WTC11 (cell line): Measurements from ENCODE around the gene NEMP2. TPM values are rescaled to one million over a fixed set of nuclear protein-coding genes. Genes with fewer than 3 reads are reported as not detected.
A peak's percentile ranks its signal among the peaks of the same experiment; 100 is the strongest.

ENCODE experiments used
- ATAC-seq: fragments of 200-7000 bp; cut with Tn5 transposase; 2 replicates; pipeline ENCODE4 v1.10.0; 2021; ENCODE audit warnings: mild to moderate bottlenecking, moderate library complexity
- CTCF ChIA-PET: fragments of 300-600 bp; sonication (Branson Sonifier 250); formaldehyde crosslinking; loops from one replicate; lab custom pipeline; 2021; ENCODE audit warnings: antibody characterized with exemption; lab: Charles Lee
- POLR2A ChIA-PET: fragments of 350-600 bp; sonication (Branson Sonifier 250); formaldehyde crosslinking; loops from one replicate; lab custom pipeline; 2021; ENCODE audit warnings: antibody characterized with exemption; lab: Charles Lee
- DNase-seq: peaks from one replicate; pipeline ENCODE4 v3.0.0; 2021; ENCODE audit warnings: low spot score
- H3K27ac Mint-ChIP-seq: 2 replicates; pipeline ENCODE4 v1.8.0; 2021; ENCODE audit warnings: mixed read lengths
- H3K27me3 Mint-ChIP-seq: 2 replicates; pipeline ENCODE4 v1.8.0; 2021; ENCODE audit warnings: low read depth, mild to moderate bottlenecking, moderate library complexity, mixed read lengths
- H3K36me3 Mint-ChIP-seq: 2 replicates; pipeline ENCODE4 v1.8.0; 2021; ENCODE audit warnings: mixed read lengths
- H3K4me1 Mint-ChIP-seq: 2 replicates; pipeline ENCODE4 v1.8.0; 2022; ENCODE audit warnings: mixed read lengths
- H3K4me3 Mint-ChIP-seq: 2 replicates; pipeline ENCODE4 v1.8.0; 2021; ENCODE audit warnings: mild to moderate bottlenecking, moderate library complexity, mixed read lengths
- H3K9me3 Mint-ChIP-seq: 2 replicates; pipeline ENCODE4 v1.8.0; 2021; ENCODE audit warnings: mixed read lengths
- AFF4 ChIP-seq: sonication (generic); formaldehyde crosslinking; IDR thresholded peaks from 2 replicates; pipeline ENCODE4 v1.8.1; 2023; ENCODE audit warnings: mild to moderate bottlenecking, missing genetic modification reagents, borderline replicate concordance
- ESRRA ChIP-seq: sonication (generic); formaldehyde crosslinking; IDR thresholded peaks from 2 replicates; pipeline ENCODE4 v1.8.1; 2022; ENCODE audit warnings: mild to moderate bottlenecking, missing genetic modification reagents, borderline replicate concordance
- JAZF1 ChIP-seq: fragments of 250-450 bp; sonication (Bioruptor Pico); IDR thresholded peaks from 2 replicates; pipeline ENCODE4 v1.9.0; 2021; ENCODE audit warnings: moderate library complexity, mild to moderate bottlenecking, inconsistent platforms
- NFATC4 ChIP-seq: fragments of 250-450 bp; sonication (Bioruptor Pico); IDR thresholded peaks from 2 replicates; pipeline ENCODE4 v1.9.0; 2021; ENCODE audit warnings: mild to moderate bottlenecking
- NR1H2 ChIP-seq: sonication (generic); formaldehyde crosslinking; IDR thresholded peaks from 2 replicates; pipeline ENCODE4 v1.9.0; 2021; ENCODE audit warnings: mild to moderate bottlenecking, moderate library complexity, missing genetic modification reagents
- NR2C2 ChIP-seq: sonication (generic); formaldehyde crosslinking; IDR thresholded peaks from 2 replicates; pipeline ENCODE4 v1.8.0; 2022; ENCODE audit warnings: mild to moderate bottlenecking, missing genetic modification reagents
- PRDM15 ChIP-seq: sonication (generic); formaldehyde crosslinking; IDR thresholded peaks from 2 replicates; pipeline ENCODE4 v1.8.0; 2022; ENCODE audit warnings: missing genetic modification reagents
- RORB ChIP-seq: fragments of 250-450 bp; sonication (Bioruptor Pico); IDR thresholded peaks from 2 replicates; pipeline ENCODE4 v1.9.0; 2021; ENCODE audit warnings: mild to moderate bottlenecking
- SP1 ChIP-seq: sonication (generic); formaldehyde crosslinking; conservative IDR thresholded peaks from 2 replicates; pipeline ENCODE4 v1.8.1; 2022; ENCODE audit warnings: missing genetic modification reagents
- ZBTB21 ChIP-seq: sonication (generic); formaldehyde crosslinking; IDR thresholded peaks from 2 replicates; pipeline ENCODE4 v1.8.1; 2023; ENCODE audit warnings: mild to moderate bottlenecking, missing genetic modification reagents, borderline replicate concordance
- ZNF423 ChIP-seq: fragments of 250-450 bp; sonication (Bioruptor Pico); IDR thresholded peaks from 2 replicates; pipeline ENCODE4 v2.1.2; 2022; ENCODE audit warnings: mild to moderate bottlenecking, moderate library complexity
- ZNF671 ChIP-seq: fragments of 250-450 bp; sonication (Bioruptor Pico); IDR thresholded peaks from 2 replicates; pipeline ENCODE4 v1.8.0; 2021; ENCODE audit warnings: mild to moderate bottlenecking
- ZSCAN18 ChIP-seq: fragments of 250-450 bp; sonication (Bioruptor Pico); IDR thresholded peaks from 2 replicates; pipeline ENCODE4 v2.1.2; 2022; ENCODE audit warnings: mild to moderate bottlenecking, moderate library complexity
- total RNA-seq: library from RNA; stranded (reverse); gene quantifications from 3 replicates; pipeline ENCODE4 v1.2.3, GENCODE V29; 2021
- TF ChIP-seq, protein P1 (sequence below): fragments of 250-450 bp; sonication (Bioruptor Pico); IDR thresholded peaks from 2 replicates; pipeline ENCODE4 v1.8.0; 2021; ENCODE audit warnings: mild to moderate bottlenecking
- TF ChIP-seq, protein P2 (sequence below): fragments of 250-450 bp; sonication (Bioruptor Pico); conservative IDR thresholded peaks from 2 replicates; pipeline ENCODE4 v1.9.0; 2021; ENCODE audit warnings: mild to moderate bottlenecking
- TF ChIP-seq, protein P3 (sequence below): sonication (generic); formaldehyde crosslinking; IDR thresholded peaks from 2 replicates; pipeline ENCODE4 v1.8.0; 2023; ENCODE audit warnings: mild to moderate bottlenecking, missing genetic modification reagents
- TF ChIP-seq, protein P4 (sequence below): sonication (generic); formaldehyde crosslinking; IDR thresholded peaks from 2 replicates; pipeline ENCODE4 v1.8.1; 2023; ENCODE audit warnings: mild to moderate bottlenecking, missing genetic modification reagents, moderate library complexity

NEMP2 gene
- total RNA-seq, 1 experiment from 2014 or later: 7.2 TPM

DNA sequence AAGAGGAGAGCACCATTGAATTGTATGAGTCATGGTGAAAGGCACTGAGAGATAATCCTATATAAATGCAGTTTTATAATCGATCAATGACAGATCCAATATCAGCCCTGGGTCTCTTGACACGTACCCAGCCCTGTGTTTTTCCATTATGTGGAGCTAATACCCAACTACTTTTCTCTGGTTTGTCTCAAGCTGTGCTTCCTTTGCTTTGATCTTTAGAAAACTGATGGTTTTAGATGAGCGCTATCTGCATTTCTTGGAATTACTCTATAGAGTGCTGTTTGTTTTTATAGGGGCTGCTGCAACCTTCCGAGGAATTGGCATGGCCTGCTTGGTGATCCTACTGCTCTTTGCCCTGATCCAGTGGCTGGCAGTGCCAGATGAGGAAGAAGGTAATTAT, 45.0 kb downstream of the NEMP2 start:
- CTCF ChIA-PET: no interaction called here
- Mint-ChIP-seq H3K4me1 (peaks cover 19% of the 10 kb centered on the region), H3K27ac (no peak overlapping the region), H3K4me3 (no peak overlapping the region), H3K36me3 (peaks cover 20% of the 10 kb centered on the region), H3K9me3 (peaks cover 25% of the 10 kb centered on the region), H3K27me3 (no peaks in the 10 kb centered on the region)
- ATAC-seq (peak; percentile 38), DNase-seq (no peak)
- no peak for TF ChIP-seq PRDM15 (CRISPR knock-in tag)
- no peak for TF ChIP-seq NR1H2 (CRISPR knock-in tag)
- TF ChIP-seq ZBTB21 (CRISPR knock-in tag): no peak
- no peak for TF ChIP-seq RORB (CRISPR knock-in tag)
- TF ChIP-seq NFATC4: no peak
- no peak for TF ChIP-seq ZNF671
- no peak for TF ChIP-seq AFF4 (CRISPR knock-in tag)
- TF ChIP-seq ZNF423 (CRISPR knock-in tag): no peak
- no peak for TF ChIP-seq SP1 (CRISPR knock-in tag)
- no peak for TF ChIP-seq NR2C2 (CRISPR knock-in tag)
- no peak for TF ChIP-seq ZSCAN18 (CRISPR knock-in tag)
- TF ChIP-seq JAZF1 (CRISPR knock-in tag): no peak
- TF ChIP-seq, protein P1, sequence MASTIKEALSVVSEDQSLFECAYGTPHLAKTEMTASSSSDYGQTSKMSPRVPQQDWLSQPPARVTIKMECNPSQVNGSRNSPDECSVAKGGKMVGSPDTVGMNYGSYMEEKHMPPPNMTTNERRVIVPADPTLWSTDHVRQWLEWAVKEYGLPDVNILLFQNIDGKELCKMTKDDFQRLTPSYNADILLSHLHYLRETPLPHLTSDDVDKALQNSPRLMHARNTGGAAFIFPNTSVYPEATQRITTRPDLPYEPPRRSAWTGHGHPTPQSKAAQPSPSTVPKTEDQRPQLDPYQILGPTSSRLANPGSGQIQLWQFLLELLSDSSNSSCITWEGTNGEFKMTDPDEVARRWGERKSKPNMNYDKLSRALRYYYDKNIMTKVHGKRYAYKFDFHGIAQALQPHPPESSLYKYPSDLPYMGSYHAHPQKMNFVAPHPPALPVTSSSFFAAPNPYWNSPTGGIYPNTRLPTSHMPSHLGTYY (CRISPR knock-in tag): no peak
- TF ChIP-seq, protein P2, sequence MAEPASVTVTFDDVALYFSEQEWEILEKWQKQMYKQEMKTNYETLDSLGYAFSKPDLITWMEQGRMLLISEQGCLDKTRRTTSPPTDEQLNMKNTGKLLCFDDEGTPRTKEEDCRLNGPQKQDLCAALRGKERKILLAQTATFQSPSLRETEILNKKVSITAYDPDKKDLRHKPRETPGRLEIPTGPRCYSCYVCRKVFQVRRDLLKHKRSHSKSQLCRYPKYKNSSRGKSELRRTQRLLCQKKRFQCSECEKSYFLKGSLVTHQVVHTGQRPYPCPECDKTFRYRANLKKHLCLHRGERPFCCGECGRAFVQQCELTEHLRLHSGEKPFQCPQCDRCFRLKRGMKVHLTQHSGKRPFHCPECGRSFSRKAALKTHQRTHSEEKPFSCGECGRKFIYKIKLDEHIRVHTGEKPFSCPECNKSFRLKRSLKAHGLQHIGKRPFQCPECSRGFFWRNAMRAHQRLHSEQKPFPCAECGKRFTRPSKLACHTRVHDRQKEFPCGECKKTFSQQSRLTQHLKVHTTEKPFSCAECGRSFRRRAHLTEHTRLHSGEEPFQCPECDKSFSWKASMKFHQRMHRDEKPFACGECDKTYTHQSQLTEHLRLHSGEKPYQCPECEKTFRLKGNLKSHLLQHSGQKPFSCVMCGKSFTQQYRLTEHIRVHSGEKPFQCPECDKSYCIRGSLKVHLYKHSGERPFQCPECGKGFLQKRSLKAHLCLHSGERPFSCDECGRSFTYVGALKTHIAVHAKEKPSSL (CRISPR knock-in tag): no peak
- TF ChIP-seq ESRRA (CRISPR knock-in tag): no peak
- TF ChIP-seq, protein P3, sequence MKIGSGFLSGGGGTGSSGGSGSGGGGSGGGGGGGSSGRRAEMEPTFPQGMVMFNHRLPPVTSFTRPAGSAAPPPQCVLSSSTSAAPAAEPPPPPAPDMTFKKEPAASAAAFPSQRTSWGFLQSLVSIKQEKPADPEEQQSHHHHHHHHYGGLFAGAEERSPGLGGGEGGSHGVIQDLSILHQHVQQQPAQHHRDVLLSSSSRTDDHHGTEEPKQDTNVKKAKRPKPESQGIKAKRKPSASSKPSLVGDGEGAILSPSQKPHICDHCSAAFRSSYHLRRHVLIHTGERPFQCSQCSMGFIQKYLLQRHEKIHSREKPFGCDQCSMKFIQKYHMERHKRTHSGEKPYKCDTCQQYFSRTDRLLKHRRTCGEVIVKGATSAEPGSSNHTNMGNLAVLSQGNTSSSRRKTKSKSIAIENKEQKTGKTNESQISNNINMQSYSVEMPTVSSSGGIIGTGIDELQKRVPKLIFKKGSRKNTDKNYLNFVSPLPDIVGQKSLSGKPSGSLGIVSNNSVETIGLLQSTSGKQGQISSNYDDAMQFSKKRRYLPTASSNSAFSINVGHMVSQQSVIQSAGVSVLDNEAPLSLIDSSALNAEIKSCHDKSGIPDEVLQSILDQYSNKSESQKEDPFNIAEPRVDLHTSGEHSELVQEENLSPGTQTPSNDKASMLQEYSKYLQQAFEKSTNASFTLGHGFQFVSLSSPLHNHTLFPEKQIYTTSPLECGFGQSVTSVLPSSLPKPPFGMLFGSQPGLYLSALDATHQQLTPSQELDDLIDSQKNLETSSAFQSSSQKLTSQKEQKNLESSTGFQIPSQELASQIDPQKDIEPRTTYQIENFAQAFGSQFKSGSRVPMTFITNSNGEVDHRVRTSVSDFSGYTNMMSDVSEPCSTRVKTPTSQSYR (CRISPR knock-in tag): no peak
- TF ChIP-seq, protein P4, sequence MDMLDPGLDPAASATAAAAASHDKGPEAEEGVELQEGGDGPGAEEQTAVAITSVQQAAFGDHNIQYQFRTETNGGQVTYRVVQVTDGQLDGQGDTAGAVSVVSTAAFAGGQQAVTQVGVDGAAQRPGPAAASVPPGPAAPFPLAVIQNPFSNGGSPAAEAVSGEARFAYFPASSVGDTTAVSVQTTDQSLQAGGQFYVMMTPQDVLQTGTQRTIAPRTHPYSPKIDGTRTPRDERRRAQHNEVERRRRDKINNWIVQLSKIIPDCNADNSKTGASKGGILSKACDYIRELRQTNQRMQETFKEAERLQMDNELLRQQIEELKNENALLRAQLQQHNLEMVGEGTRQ (CRISPR knock-in tag): no peak
- POLR2A ChIA-PET: no interaction called here
